H9 (cell line): ENCODE results near the gene HOXA1. TPM values are rescaled to one million over a fixed set of nuclear protein-coding genes. Genes with fewer than 3 reads are reported as not detected.

Experiments
- DNase-seq: peaks from one replicate; pipeline ENCODE4 v3.0.0-alpha.2; 2017
- H2AFZ ChIP-seq: one replicate; pipeline ENCODE4 v1.6.1; 2013; ENCODE audit warnings: mild to moderate bottlenecking, low read length, control low read depth, moderate library complexity
- H2AK5ac ChIP-seq: 2 replicates; pipeline ENCODE4 v1.6.1; 2013; ENCODE audit warnings: low read length, control low read depth, mixed read lengths; ENCODE audit not compliant: insufficient read length
- H2BK120ac ChIP-seq: one replicate; pipeline ENCODE4 v1.6.1; 2013; ENCODE audit warnings: low read depth, mild to moderate bottlenecking, low read length, control low read depth, inconsistent platforms; ENCODE audit not compliant: poor library complexity, severe bottlenecking
- H2BK12ac ChIP-seq: 2 replicates; pipeline ENCODE4 v1.6.1; 2013; ENCODE audit warnings: low read length, control low read depth, mixed read lengths, low read depth; ENCODE audit not compliant: insufficient read length
- H2BK15ac ChIP-seq: 2 replicates; pipeline ENCODE4 v1.6.1; 2013; ENCODE audit warnings: low read depth, low read length, control low read depth
- H2BK20ac ChIP-seq: one replicate; pipeline ENCODE4 v1.6.1; 2013; ENCODE audit warnings: low read depth, mild to moderate bottlenecking, low read length, control low read depth, inconsistent platforms; ENCODE audit not compliant: poor library complexity, severe bottlenecking
- H2BK5ac ChIP-seq: 2 replicates; pipeline ENCODE4 v1.6.1; 2013; ENCODE audit warnings: low read length, control low read depth, mixed read lengths; ENCODE audit not compliant: insufficient read length
- H3K14ac ChIP-seq: 2 replicates; pipeline ENCODE4 v1.6.1; 2013; ENCODE audit warnings: low read length, control low read depth; ENCODE audit not compliant: insufficient read depth
- H3K18ac ChIP-seq: 2 replicates; pipeline ENCODE4 v1.6.1; 2013; ENCODE audit warnings: low read depth, mild to moderate bottlenecking, mixed read lengths, low read length, control low read depth; ENCODE audit not compliant: insufficient read length
- H3K23ac ChIP-seq: 2 replicates; pipeline ENCODE4 v1.6.1; 2013; ENCODE audit warnings: low read length, control low read depth, mixed read lengths, low read depth; ENCODE audit not compliant: insufficient read length
- H3K23me2 ChIP-seq: 2 replicates; pipeline ENCODE4 v1.6.1; 2013; ENCODE audit warnings: low read depth, mild to moderate bottlenecking, mixed read lengths, low read length, control low read depth; ENCODE audit not compliant: insufficient read length, poor library complexity, severe bottlenecking
- H3K27ac ChIP-seq: 2 replicates; pipeline ENCODE4 v1.5.1; 2013; ENCODE audit warnings: low read length, control low read depth, mixed read lengths, low read depth; ENCODE audit not compliant: insufficient read length
- H3K27me3 ChIP-seq: 2 replicates; pipeline ENCODE4 v1.6.1; 2013; ENCODE audit warnings: low read length, control low read depth, inconsistent platforms; ENCODE audit not compliant: insufficient read depth
- H3K4ac ChIP-seq: 2 replicates; pipeline ENCODE4 v1.6.1; 2013; ENCODE audit warnings: low read depth, mild to moderate bottlenecking, control low read depth, inconsistent platforms, low read length, moderate library complexity
- H3K4me1 ChIP-seq: 2 replicates; pipeline ENCODE4 v1.6.1; 2013; ENCODE audit warnings: low read length, control low read depth, inconsistent platforms; ENCODE audit not compliant: insufficient read depth
- H3K4me2 ChIP-seq: 2 replicates; pipeline ENCODE4 v1.6.1; 2013; ENCODE audit warnings: low read length, control low read depth, mixed read lengths; ENCODE audit not compliant: insufficient read length, insufficient read depth
- H3K56ac ChIP-seq: 2 replicates; pipeline ENCODE4 v1.6.1; 2013; ENCODE audit warnings: low read depth, mild to moderate bottlenecking, mixed read lengths, low read length, control low read depth; ENCODE audit not compliant: insufficient read length
- H3K79me1 ChIP-seq: 2 replicates; pipeline ENCODE4 v1.6.1; 2013; ENCODE audit warnings: low read depth, mild to moderate bottlenecking, moderate library complexity, low read length, control low read depth, inconsistent platforms; ENCODE audit not compliant: insufficient read depth, poor library complexity, severe bottlenecking
- H3K79me2 ChIP-seq: 2 replicates; pipeline ENCODE4 v1.6.1; 2013; ENCODE audit warnings: low read length, control low read depth, inconsistent platforms; ENCODE audit not compliant: insufficient read depth
- H3K9ac ChIP-seq: 2 replicates; pipeline ENCODE4 v1.6.1; 2013; ENCODE audit warnings: low read length, control low read depth, mixed read lengths; ENCODE audit not compliant: insufficient read length; ENCODE audit errors: extremely low read depth
- H3K9me3 ChIP-seq: one replicate; pipeline ENCODE4 v1.6.1; 2013; ENCODE audit warnings: low read depth, low read length, inconsistent platforms; ENCODE audit not compliant: control insufficient read depth
- H3T11ph ChIP-seq: one replicate; pipeline ENCODE4 v1.6.1; 2013; ENCODE audit warnings: mild to moderate bottlenecking, low read length, control low read depth, inconsistent platforms
- H4K20me1 ChIP-seq: one replicate; pipeline ENCODE4 v1.6.1; 2013; ENCODE audit not compliant: control insufficient read depth, insufficient read length, insufficient read depth
- H4K5ac ChIP-seq: 2 replicates; pipeline ENCODE4 v1.6.1; 2013; ENCODE audit warnings: low read depth, mild to moderate bottlenecking, mixed read lengths, low read length, control low read depth; ENCODE audit not compliant: insufficient read length
- H4K8ac ChIP-seq: replicated peaks from 2 replicates; pipeline ENCODE4 v1.6.1; 2013; ENCODE audit warnings: low read length, control low read depth, mixed read lengths, low read depth; ENCODE audit not compliant: insufficient read length
- H4K91ac ChIP-seq: 2 replicates; pipeline ENCODE4 v1.6.1; 2013; ENCODE audit warnings: low read depth, mild to moderate bottlenecking, moderate library complexity, mixed read lengths, low read length, control low read depth; ENCODE audit not compliant: insufficient read length
- H3K27ac Mint-ChIP-seq, 3 experiments: 2 replicates in 2 of 3; 3 replicates in 1 of 3; pipeline ENCODE4 v1.8.0; 2020 to 2021; ENCODE audit warnings: mixed read lengths in 3 of 3, mild to moderate bottlenecking in 1 of 3, moderate library complexity in 1 of 3
- H3K27me3 Mint-ChIP-seq: 2 replicates; pipeline ENCODE4 v1.8.0; 2021; ENCODE audit warnings: low read depth, mild to moderate bottlenecking, moderate library complexity, mixed read lengths
- H3K36me3 Mint-ChIP-seq, 3 experiments: 2 replicates in 2 of 3; 3 replicates in 1 of 3; pipeline ENCODE4 v1.8.0; 2020 to 2021; ENCODE audit warnings: low read depth in 3 of 3, mixed read lengths in 3 of 3; ENCODE audit not compliant: insufficient read depth in 1 of 3
- H3K4me1 Mint-ChIP-seq, 2 experiments: 2 replicates each; pipeline ENCODE4 v1.8.0; 2020; ENCODE audit warnings: mixed read lengths in 2 of 2
- H3K4me3 Mint-ChIP-seq, 2 experiments: 2 replicates in 1 of 2; 3 replicates in 1 of 2; pipeline ENCODE4 v1.8.0; 2020 to 2021; ENCODE audit warnings: mild to moderate bottlenecking in 2 of 2, mixed read lengths in 2 of 2, moderate library complexity in 1 of 2
- H3K9me3 Mint-ChIP-seq, 2 experiments: 2 replicates in 1 of 2; 3 replicates in 1 of 2; pipeline ENCODE4 v1.8.0; 2020; ENCODE audit warnings: mild to moderate bottlenecking in 2 of 2, mixed read lengths in 2 of 2, moderate library complexity in 1 of 2
- WGBS: extraction: QIAGEN DNeasy Blood & Tissue Kit; methylation state at CpG from one replicate; pipeline ENCODE4 v1.1.7; 2013; ENCODE audit warnings: missing lambda C conversion rate, low lambda C conversion rate, mixed read lengths; ENCODE audit not compliant: insufficient read length; ENCODE audit errors: extremely low coverage; 5-methylcytosine and 5-hydroxymethylcytosine counted together
- total RNA-seq: library from RNA; stranded (reverse); gene quantifications from 2 replicates; pipeline ENCODE4 v1.2.1, GENCODE V29; 2021
- TF ChIP-seq, protein P1 (sequence below): fragments of 200-600 bp; sonication (generic); conservative IDR thresholded peaks from 3 replicates; pipeline ENCODE4 v1.8.0; 2021; ENCODE audit warnings: antibody characterized with exemption, mild to moderate bottlenecking

Gene HOXA1
- total RNA-seq, 1 experiment from 2014 or later: not detected

DNA sequence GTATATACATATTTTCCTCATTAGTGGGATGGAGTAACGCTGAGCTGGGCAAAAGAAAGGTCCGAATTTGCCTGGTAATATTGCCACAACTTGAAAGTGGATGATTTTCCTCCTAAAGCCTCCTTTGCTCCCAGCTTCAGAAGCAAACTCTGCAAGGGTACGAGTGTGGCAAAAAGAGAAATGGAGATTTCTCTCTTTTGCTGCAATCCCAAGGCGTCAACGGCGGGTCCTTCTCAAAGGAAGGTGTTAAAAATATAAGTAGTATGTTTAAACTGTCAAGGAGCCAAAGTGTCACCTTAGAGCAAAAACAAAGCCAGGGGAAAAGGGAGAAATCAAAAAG lies 19.1 kb upstream of the HOXA1 start:
- H4K91ac ChIP-seq: no peak overlapping the region
- H3K14ac ChIP-seq: no peak overlapping the region
- no peak overlapping the region for H2AFZ ChIP-seq
- H3K23me2 ChIP-seq: peaks cover 3% of the 10 kb centered on the region
- H3K36me3 Mint-ChIP-seq: peaks cover 0 to 5% (median 0%) of the 10 kb centered on the region in 3 experiments; a peak in 1 of 7 replicates
- H3K79me1 ChIP-seq: no peaks in the 10 kb centered on the region
- no peak overlapping the region for H3K4me3 Mint-ChIP-seq
- H3K9me3 Mint-ChIP-seq: peaks cover 0 to 5% of the 10 kb centered on the region in 2 experiments; a peak in 3 of 5 replicates
- no peaks in the 10 kb centered on the region for H3K4me1 ChIP-seq
- no peak overlapping the region for H3K23ac ChIP-seq
- H3K56ac ChIP-seq: no peak overlapping the region
- H2BK15ac ChIP-seq: no peak overlapping the region
- no peaks in the 10 kb centered on the region for H3K9me3 ChIP-seq
- no peak overlapping the region for H2BK20ac ChIP-seq
- H2AK5ac ChIP-seq: no peak overlapping the region
- peaks cover 96% of the 10 kb centered on the region for H3K27me3 ChIP-seq
- no peak overlapping the region for H2BK5ac ChIP-seq
- H3K4me1 Mint-ChIP-seq: peaks cover 8 to 19% of the 10 kb centered on the region in 2 experiments; a peak in 3 of 4 replicates
- peaks cover 98% of the 10 kb centered on the region for H3K27me3 Mint-ChIP-seq
- no peak overlapping the region for H2BK120ac ChIP-seq
- no peaks in the 10 kb centered on the region for H3K79me2 ChIP-seq
- no peak overlapping the region for H3K4ac ChIP-seq
- TF ChIP-seq, protein P1, sequence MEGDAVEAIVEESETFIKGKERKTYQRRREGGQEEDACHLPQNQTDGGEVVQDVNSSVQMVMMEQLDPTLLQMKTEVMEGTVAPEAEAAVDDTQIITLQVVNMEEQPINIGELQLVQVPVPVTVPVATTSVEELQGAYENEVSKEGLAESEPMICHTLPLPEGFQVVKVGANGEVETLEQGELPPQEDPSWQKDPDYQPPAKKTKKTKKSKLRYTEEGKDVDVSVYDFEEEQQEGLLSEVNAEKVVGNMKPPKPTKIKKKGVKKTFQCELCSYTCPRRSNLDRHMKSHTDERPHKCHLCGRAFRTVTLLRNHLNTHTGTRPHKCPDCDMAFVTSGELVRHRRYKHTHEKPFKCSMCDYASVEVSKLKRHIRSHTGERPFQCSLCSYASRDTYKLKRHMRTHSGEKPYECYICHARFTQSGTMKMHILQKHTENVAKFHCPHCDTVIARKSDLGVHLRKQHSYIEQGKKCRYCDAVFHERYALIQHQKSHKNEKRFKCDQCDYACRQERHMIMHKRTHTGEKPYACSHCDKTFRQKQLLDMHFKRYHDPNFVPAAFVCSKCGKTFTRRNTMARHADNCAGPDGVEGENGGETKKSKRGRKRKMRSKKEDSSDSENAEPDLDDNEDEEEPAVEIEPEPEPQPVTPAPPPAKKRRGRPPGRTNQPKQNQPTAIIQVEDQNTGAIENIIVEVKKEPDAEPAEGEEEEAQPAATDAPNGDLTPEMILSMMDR: no peak
- no CpG with 5 or more reads among the region's 6 CpGs for WGBS
- no peak overlapping the region for H4K8ac ChIP-seq
- H2BK12ac ChIP-seq: no peak overlapping the region
- no peak overlapping the region for H4K5ac ChIP-seq
- H3T11ph ChIP-seq: no peak overlapping the region
- no peak overlapping the region for H3K27ac Mint-ChIP-seq
- no peaks in the 10 kb centered on the region for H4K20me1 ChIP-seq
- no peak overlapping the region for H3K4me2 ChIP-seq
- H3K18ac ChIP-seq: no peak overlapping the region
- DNase-seq: no peak
- no peak overlapping the region for H3K27ac ChIP-seq
- no peak overlapping the region for H3K9ac ChIP-seq
